ENCODE measurements around the gene TMEM121B.

Gene TMEM121B

GRCh38 chr22:17109976-17110375 lies 11.2 kb downstream of the TMEM121B start:
- DNase-seq, result no peak

DNA sequence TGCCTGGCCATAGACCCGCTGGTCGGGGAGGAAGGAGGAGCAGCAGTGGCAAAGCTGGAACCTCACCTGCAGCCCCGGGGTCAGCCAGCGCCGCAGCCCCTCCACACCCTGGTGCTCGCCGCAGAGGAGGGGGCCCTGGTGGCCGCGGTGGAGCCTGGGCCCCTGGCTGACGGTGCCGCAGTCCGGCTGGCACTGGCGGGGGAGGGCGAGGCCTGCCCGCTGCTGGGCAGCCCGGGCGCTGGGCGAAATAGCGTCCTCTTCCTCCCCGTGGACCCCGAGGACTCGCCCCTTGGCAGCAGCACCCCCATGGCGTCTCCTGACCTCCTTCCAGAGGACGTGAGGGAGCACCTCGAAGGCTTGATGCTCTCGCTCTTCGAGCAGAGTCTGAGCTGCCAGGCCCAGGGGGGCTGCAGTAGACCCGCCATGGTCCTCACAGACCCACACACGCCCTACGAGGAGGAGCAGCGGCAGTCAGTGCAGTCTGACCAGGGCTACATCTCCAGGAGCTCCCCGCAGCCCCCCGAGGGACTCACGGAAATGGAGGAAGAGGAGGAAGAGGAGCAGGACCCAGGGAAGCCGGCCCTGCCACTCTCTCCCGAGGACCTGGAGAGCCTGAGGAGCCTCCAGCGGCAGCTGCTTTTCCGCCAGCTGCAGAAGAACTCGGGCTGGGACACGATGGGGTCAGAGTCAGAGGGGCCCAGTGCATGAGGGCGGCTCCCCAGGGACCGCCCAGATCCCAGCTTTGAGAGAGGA lies 11.9 kb downstream of the TMEM121B start:
- no peak for DNase-seq

DNA sequence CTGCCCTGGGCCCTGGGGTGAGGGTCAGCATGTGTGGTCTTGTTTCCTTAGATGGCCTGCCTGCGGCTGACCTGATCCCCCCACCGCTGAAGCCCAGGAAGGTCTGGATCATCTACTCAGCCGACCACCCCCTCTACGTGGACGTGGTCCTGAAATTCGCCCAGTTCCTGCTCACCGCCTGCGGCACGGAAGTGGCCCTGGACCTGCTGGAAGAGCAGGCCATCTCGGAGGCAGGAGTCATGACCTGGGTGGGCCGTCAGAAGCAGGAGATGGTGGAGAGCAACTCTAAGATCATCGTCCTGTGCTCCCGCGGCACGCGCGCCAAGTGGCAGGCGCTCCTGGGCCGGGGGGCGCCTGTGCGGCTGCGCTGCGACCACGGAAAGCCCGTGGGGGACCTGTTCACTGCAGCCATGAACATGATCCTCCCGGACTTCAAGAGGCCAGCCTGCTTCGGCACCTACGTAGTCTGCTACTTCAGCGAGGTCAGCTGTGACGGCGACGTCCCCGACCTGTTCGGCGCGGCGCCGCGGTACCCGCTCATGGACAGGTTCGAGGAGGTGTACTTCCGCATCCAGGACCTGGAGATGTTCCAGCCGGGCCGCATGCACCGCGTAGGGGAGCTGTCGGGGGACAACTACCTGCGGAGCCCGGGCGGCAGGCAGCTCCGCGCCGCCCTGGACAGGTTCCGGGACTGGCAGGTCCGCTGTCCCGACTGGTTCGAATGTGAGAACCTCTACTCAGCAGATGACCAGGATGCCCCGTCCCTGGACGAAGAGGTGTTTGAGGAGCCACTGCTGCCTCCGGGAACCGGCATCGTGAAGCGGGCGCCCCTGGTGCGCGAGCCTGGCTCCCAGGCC lies 12.7 kb downstream of the TMEM121B start:
- DNase-seq, result no peak

DNA sequence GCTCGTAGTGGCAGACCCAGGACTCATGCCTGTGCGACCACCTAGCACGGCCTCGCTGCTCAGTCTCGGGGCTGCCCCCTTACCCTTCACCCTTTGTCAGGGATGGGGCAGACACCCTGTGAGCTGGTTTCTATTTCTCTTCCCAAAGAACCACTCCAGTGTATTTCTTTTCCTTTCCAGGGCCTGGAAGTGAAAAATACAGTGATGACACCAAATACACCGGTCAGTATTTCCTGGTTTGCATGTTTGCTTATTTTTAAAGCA lies 13.7 kb downstream of the TMEM121B start:
- DNase-seq, result no peak

DNA sequence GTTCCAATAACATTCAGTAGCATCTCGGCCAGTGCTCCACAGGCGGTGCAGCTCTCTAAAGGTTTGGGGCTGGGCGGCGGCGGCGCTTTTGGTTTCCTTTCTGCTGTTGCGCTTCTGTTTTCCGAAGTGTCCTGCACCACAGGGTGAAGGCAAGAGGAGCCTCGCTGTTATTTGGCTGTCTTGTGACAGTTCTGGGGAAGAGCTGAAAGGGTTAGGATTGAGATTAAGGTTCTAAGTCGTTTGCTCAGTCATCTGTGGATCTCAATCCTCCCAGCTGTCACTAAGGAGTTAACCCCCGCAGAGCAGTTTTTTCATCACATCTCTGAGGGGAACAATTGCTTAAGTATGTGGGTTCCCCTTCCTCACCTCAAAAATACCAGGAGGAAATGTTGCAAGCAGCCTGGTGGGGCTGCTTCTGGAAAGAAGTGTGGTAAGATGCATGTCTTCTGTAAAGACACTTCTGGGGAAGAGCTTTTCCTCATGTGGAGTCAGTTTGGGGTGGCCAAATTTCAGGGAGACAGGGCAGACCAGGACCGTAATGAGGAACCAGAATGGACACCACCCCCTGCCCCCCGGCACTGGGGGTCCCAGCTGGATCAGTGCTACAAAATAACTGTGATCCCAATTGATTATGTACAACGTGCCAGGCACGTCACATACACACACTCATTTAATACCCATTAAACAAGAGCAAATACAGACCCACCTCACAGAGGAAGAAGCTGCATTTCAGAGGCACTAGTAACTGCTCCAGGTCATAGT lies 14.2 kb downstream of the TMEM121B start:
- DNase-seq, result no peak

DNA sequence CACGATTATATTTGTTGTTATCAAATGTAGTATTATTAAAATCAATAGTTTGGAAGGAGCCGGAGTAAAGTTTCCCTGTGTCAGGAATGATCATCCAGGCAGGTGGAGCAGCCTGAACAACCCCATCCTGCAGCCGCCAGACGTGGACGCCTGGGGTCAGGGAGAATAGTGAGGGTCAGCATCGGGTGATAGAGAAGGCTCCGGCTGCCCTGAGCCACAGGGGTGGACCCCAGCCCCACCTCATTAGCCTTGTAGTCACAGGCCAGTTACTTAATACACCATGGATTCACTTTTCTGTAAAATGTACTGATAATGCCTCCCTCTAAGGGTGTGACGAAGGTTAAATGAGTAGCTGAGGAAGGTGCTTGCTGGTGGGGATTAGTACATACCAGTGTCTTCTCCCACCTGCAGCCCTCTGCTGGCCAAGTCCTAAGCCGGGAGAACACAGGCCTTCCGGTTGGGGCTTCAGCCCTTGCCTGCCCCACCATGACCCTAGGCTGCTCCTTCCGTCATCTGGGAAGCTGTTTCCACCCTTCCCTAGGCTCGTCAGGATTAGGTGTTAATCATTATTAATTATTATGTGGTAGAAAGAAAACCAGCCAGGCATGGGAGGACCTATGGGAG lies 14.9 kb downstream of the TMEM121B start:
- DNase-seq, result no peak

DNA sequence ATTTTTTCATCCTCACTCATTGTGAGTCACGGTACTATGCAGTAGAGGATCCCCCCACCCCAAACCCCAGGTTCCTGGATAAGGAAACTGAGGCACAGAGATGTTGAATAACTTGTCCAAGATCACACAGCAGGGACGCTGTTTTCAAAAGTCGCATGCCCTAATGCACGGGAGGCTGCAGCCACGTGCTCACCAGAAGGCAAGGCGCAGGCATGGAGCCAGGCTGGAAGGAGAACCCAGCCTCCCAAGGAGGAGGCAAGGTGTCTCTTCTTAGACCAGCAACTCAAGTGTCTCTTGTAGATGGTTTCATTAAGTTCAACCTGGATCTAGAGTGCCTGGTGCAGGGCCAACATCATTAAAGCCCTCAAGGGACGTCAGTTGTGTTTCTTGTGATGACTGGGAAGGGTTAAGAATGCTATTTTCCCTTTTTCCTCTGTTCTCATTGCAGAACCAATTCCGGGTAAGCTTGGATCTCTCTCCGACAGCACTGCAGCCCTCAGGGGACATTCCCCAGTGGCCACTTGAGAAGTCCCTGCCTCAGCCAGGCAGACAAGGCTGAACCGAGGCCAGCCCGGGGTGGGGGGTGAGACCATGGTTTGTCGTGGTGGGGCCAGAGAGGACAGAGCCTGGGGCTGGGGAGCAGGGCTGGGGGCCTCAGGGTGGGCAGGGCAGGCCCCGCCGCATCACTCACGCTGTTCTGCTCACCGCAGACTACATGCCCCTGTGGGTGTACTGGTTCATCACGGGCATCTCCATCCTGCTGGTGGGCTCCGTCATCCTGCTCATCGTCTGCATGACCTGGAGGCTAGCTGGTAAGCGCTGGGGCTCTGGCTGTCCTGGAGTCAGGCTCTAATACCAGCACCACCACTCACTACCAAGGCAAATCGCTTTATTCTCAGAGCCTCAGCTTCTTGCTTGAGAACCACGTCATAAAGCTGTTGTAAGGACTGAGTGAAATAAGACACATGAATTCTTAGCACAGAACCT lies 15.7 kb downstream of the TMEM121B start:
- no peak for DNase-seq

- no peak for DNase-seq
Measured at GRCh38 chr22:17104336-17104935, 16.7 kb downstream of the TMEM121B start.

- no peak for DNase-seq
Measured at GRCh38 chr22:17103351-17103750, 17.8 kb downstream of the TMEM121B start.

DNA sequence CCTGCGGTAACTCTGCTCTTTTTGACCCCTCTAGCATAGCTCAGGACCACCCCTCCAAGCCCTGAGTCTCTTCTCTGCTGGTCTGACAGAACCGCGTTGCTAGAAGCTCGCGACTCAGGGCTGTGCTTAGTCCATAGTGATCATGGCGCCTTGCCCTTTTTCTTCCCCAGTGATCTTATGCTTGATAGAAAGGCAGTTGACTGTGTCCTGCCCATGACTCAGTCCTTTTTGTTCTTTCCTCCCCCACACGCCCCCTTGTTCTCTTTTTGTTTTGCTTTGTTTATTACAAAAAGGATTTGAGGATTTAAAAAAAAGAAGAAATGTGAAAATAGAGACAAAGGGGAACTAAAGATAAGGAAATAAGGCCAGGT lies 18.9 kb downstream of the TMEM121B start:
- DNase-seq, result no peak

- no peak for DNase-seq
Measured at GRCh38 chr22:17101475-17102296, 19.5 kb downstream of the TMEM121B start.

DNA sequence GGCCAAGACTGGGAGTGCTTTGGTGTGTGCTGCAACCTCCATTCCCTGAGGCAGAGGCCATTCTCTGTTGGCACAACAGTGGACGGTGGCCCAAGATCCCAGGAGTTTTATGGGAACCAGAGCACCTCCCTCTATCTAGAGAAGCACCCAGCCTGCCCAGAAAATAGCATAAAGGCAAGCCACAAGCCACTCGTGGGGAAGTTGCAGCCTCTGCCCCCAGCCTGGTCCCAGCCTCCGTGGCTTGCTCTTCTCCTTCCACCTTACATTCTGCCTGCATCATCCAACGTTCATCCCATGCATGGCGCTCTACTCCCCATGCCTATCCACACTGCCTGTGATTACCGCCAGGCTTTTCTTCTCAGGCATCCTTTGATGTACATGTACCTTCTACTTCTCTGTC lies 20.5 kb downstream of the TMEM121B start:
- DNase-seq, result no peak

DNA sequence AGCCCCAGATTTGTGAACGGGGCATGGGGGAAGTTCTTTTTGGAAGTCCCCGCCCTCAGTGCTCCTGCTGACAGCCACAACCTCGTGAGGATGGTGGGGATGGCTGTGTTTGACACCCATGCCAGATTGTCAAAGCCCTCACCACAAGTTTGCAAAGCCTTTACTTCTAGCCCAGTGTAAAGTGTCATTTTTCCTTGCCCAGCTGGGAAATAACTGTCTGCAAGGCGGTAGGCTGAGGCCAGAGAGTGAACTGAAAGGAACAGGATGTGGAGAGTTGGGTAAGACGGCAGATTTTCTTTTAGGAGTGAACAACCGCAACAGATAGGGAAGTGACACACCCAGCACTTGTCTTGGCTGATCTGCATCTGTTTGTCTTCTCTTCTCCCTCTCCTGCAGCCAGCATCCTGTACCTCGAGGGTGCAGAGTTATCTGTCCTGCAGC lies 22.8 kb downstream of the TMEM121B start:
- no peak for DNase-seq

- DNase-seq, result no peak
Measured at GRCh38 chr22:17097701-17098100, 23.5 kb downstream of the TMEM121B start.

- DNase-seq, result no peak
Measured at GRCh38 chr22:17097062-17097461, 24.1 kb downstream of the TMEM121B start.

GRCh38 chr22:17096071-17096470 lies 25.1 kb downstream of the TMEM121B start:
- no peak for DNase-seq

DNA sequence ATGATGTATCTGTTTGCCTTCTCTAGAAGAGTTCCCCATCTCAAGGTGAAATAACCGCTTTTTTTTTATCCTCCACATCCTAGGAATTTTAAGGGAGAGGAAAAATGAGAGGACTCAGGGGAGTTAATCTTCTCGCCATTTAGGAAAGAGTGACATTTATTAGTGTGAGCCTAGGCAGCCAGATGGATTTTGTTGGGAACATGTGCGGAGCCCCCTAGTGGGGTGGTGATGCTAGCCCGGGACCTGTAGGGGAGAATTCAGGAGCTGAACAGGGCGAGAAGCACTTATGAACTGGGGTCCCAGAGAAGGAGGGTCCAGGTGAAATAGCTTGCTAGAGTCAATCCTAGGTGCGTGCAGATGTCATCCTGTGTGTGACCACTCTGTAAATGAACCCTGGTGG lies 25.6 kb downstream of the TMEM121B start:
- DNase-seq, result no peak

- no peak for DNase-seq
Measured at GRCh38 chr22:17093081-17093480, 28.1 kb downstream of the TMEM121B start.

DNA sequence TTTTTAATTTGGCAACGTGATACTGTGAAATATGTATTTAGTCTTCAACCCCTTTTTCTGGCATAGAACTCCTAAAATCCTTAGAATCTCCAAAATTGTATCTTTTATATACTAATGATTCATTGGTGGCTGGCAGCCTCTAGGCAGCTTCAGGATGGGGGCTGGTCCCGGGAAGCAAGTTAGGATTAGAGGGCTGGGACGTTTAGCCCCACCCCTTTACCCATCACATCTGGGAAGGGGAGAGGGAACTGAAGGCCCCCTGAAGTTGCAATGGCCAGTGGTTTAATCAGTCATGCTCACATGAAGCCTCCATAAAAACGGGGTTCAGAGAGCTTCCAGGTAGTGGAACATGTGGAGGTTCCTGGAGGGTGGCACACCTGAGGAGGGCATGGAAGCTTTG lies 29.3 kb downstream of the TMEM121B start:
- no peak for DNase-seq

DNA sequence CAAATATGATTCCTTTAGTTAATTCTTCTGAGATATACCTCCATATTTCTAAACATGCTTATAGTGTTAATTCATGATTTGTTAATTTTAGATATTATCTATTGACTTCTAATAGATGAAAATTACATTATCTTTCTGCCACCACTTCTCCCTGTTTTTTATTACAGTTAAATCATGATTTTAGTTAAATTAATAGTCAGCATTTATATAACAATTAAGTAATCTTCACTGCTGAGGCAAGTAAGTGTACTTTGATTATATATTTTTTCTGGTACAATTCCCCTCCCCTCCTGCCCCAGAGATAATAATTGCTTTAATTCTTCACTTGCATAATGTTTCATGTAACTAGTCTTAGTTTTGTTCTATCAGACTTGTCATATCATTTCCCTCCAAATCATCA lies 30.6 kb downstream of the TMEM121B start:
- no peak for DNase-seq

All from hippocampal formation (tissue), 2 donors.